Measurements from ENCODE around the gene GRIK3. TPM values are rescaled to one million over a fixed set of nuclear protein-coding genes. Genes with fewer than 3 reads are reported as not detected.

The GRIK3 gene
- total RNA-seq, 2 experiments from 2014 or later: 16.3 to 55.0 TPM

DNA sequence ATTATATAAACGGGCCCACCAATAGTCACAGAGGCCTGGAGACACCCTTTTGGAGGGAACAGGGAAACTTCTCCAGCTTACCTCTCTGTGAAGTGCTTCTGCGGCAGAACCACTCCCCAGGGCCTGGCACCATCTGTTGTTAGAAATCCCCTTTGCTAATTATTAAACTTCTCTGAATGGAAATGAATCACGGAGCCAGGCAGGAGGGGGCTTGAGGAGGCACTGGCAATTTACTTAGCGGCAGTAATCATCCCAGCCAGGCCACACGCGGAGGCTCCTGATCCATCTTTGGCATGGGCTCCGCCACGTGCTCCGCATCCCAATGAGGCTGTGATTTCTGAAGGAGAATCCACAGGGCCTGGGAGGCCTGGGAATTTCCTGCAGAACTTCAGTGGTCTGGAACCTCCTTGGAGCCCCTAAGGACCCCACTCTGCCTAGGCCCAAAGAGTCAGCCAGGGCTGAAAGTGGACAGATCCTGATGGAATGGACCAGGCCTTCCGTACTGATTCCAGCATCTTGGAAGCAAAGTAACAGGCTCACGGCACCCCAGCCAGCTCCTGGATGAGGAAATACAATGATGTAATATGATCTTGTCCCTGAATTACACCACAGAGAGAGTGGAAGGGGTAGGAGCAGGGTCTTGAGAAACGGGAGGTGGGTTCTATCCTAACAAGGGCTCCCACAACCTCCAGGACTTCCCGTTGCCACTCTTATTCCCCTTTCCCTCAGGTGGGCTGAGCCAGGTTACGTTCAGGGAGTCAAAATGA lies 62.3 kb downstream of the GRIK3 start:
- intact Hi-C loops (cut with micrococcal nuclease; ENCODE audit: unreplicated experiment): no loop called here
- CTCF ChIA-PET (ENCODE audit: unreplicated experiment): no interaction called here
- no TSS peak for BruUV-seq (replicated peaks)

DNA sequence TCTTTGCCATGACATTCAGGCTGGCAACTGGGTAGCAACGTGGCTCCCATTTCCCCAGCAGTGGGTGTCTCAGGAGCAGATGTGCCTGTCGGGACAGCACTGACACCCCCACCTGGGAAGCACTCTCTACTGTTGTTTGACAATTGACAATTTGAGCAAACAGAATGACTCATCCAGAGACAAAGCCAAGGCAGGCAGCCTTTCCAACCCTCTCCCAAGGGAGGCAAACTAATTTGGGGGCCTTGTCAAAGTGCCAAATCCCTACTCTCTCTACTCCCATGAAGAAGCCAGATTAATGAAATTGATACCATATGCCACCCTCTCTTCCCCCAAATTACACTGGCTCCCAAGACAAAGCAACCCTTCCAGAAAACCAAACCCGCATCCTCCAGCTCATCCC lies 65.6 kb downstream of the GRIK3 start:
- TF ChIP-seq, protein P1, sequence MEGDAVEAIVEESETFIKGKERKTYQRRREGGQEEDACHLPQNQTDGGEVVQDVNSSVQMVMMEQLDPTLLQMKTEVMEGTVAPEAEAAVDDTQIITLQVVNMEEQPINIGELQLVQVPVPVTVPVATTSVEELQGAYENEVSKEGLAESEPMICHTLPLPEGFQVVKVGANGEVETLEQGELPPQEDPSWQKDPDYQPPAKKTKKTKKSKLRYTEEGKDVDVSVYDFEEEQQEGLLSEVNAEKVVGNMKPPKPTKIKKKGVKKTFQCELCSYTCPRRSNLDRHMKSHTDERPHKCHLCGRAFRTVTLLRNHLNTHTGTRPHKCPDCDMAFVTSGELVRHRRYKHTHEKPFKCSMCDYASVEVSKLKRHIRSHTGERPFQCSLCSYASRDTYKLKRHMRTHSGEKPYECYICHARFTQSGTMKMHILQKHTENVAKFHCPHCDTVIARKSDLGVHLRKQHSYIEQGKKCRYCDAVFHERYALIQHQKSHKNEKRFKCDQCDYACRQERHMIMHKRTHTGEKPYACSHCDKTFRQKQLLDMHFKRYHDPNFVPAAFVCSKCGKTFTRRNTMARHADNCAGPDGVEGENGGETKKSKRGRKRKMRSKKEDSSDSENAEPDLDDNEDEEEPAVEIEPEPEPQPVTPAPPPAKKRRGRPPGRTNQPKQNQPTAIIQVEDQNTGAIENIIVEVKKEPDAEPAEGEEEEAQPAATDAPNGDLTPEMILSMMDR (conservative IDR thresholded peaks at IDR 0.05; ENCODE audit: low read length): no peak
- TF ChIP-seq EZH2phosphoT487 (IDR thresholded peaks at IDR 0.05; ENCODE audit: borderline replicate concordance, low read depth, low read length): no peak
- intact Hi-C loops (cut with micrococcal nuclease; ENCODE audit: unreplicated experiment): no loop called here
- peaks cover 44% of the 10 kb centered on the region for H3K4me1 ChIP-seq (ENCODE audit: insufficient read depth, low read length, poor library complexity, severe bottlenecking)
- CTCF ChIA-PET (ENCODE audit: unreplicated experiment): no interaction called here
- no peaks in the 10 kb centered on the region for H3K9me3 ChIP-seq (ENCODE audit: low read length)
- BruUV-seq (replicated peaks): no TSS peak
- H3K36me3 ChIP-seq (ENCODE audit: insufficient read depth, low read length): peaks cover 13% of the 10 kb centered on the region; the same call in 1 of the 2 replicates
- H3K27ac ChIP-seq (ENCODE audit: low read depth, low read length, poor library complexity, severe bottlenecking): no peak overlapping the region
- H2AFZ ChIP-seq (ENCODE audit: low read length): no peak overlapping the region
- H3K9me2 ChIP-seq (ENCODE audit: insufficient read depth, low read length): no peaks in the 10 kb centered on the region
- H3K4me3 ChIP-seq (ENCODE audit: low read depth, low read length, poor library complexity, severe bottlenecking): no peak overlapping the region
- H3K4me2 ChIP-seq (ENCODE audit: low read length): no peak overlapping the region
- H3K79me2 ChIP-seq (ENCODE audit: insufficient read depth, low read depth, low read length): no peaks in the 10 kb centered on the region
- H4K20me1 ChIP-seq (ENCODE audit: insufficient read depth, low read length): no peaks in the 10 kb centered on the region
- DNase-seq (ENCODE audit: low spot score): no peak
- POLR2A ChIA-PET: interaction anchor here (0.8 kb wide), 1 partner anchor 60 kb away, joined by 4 read pairs; no protein-coding TSS in a partner anchor

More for the DNA sequence above, 62.3 kb downstream of the GRIK3 start:
- H4K20me1 ChIP-seq (ENCODE audit: insufficient read depth, low read length): no peaks in the 10 kb centered on the region
- no peaks in the 10 kb centered on the region for H3K9me2 ChIP-seq (ENCODE audit: insufficient read depth, low read length)
- H3K4me1 ChIP-seq (ENCODE audit: insufficient read depth, low read length, poor library complexity, severe bottlenecking): peaks cover 34% of the 10 kb centered on the region
- no peaks in the 10 kb centered on the region for H3K79me2 ChIP-seq (ENCODE audit: insufficient read depth, low read depth, low read length)
- H3K36me3 ChIP-seq (ENCODE audit: insufficient read depth, low read length): peaks cover 13% of the 10 kb centered on the region; the same call in 1 of the 2 replicates
- POLR2A ChIA-PET: interaction anchor here (0.6 kb wide), 1 partner anchor 27 kb away, joined by 3 read pairs; no protein-coding TSS in a partner anchor
- DNase-seq (ENCODE audit: low spot score): no peak
- no peak for TF ChIP-seq EZH2phosphoT487 (IDR thresholded peaks at IDR 0.05; ENCODE audit: borderline replicate concordance, low read depth, low read length)
- TF ChIP-seq, protein P1 (conservative IDR thresholded peaks at IDR 0.05; ENCODE audit: low read length): no peak
- no peak overlapping the region for H3K4me2 ChIP-seq (ENCODE audit: low read length)
- H2AFZ ChIP-seq (ENCODE audit: low read length): no peak overlapping the region
- no peak overlapping the region for H3K4me3 ChIP-seq (ENCODE audit: low read depth, low read length, poor library complexity, severe bottlenecking)
- H3K9me3 ChIP-seq (ENCODE audit: low read length): no peaks in the 10 kb centered on the region
- no peak overlapping the region for H3K27ac ChIP-seq (ENCODE audit: low read depth, low read length, poor library complexity, severe bottlenecking)

DNA sequence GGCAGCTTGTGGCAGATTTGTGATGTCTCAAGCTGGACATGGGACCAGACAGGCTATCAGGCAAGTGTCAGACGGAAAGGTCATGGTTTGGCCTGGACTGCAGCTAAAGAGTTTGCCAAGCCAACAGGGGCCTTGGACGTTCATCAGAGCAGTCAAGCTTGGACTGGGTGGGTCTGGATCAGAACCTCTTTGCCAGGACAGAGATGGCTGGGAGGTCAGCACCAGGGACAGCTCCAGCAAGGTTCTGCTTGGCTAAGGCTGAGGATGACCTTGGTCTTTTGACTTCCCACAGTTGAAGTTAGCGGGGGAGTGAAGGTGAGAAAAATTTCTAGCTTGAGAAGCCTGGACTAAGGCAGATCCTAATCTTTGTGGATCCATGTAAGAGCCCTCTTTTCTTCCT lies 68.1 kb downstream of the GRIK3 start:
- ChIA-PET CTCF (ENCODE audit: unreplicated experiment) (no interaction called here), POLR2A (no interaction called here)
- peaks cover 8% of the 10 kb centered on the region; the same call in 1 of the 2 replicates for H3K36me3 ChIP-seq (ENCODE audit: insufficient read depth, low read length)
- H3K9me3 ChIP-seq (ENCODE audit: low read length): no peaks in the 10 kb centered on the region
- H3K79me2 ChIP-seq (ENCODE audit: insufficient read depth, low read depth, low read length): no peaks in the 10 kb centered on the region
- DNase-seq (ENCODE audit: low spot score): no peak
- no peaks in the 10 kb centered on the region for H3K9me2 ChIP-seq (ENCODE audit: insufficient read depth, low read length)
- no peak overlapping the region for H3K4me3 ChIP-seq (ENCODE audit: low read depth, low read length, poor library complexity, severe bottlenecking)
- BruUV-seq (replicated peaks): no TSS peak
- H4K20me1 ChIP-seq (ENCODE audit: insufficient read depth, low read length): no peaks in the 10 kb centered on the region
- TF ChIP-seq, protein P1 (conservative IDR thresholded peaks at IDR 0.05; ENCODE audit: low read length): no peak
- TF ChIP-seq EZH2phosphoT487 (IDR thresholded peaks at IDR 0.05; ENCODE audit: borderline replicate concordance, low read depth, low read length): no peak
- H3K4me1 ChIP-seq (ENCODE audit: insufficient read depth, low read length, poor library complexity, severe bottlenecking): peaks cover 60% of the 10 kb centered on the region
- no peak overlapping the region for H3K4me2 ChIP-seq (ENCODE audit: low read length)
- no peak overlapping the region for H2AFZ ChIP-seq (ENCODE audit: low read length)
- intact Hi-C loops (cut with micrococcal nuclease; ENCODE audit: unreplicated experiment): no loop called here
- H3K27ac ChIP-seq (ENCODE audit: low read depth, low read length, poor library complexity, severe bottlenecking): no peak overlapping the region

All from OCI-LY7 (cell line).